HG03064 (cell line): ENCODE measurements around the gene TIMM10.

Source experiments
- ATAC-seq: cut with Tn5 transposase; IDR thresholded peaks from one replicate; pipeline ENCODE4 v1.9.1; 2021; ENCODE audit warnings: low read depth; ENCODE audit not compliant: unreplicated experiment

Gene TIMM10

DNA sequence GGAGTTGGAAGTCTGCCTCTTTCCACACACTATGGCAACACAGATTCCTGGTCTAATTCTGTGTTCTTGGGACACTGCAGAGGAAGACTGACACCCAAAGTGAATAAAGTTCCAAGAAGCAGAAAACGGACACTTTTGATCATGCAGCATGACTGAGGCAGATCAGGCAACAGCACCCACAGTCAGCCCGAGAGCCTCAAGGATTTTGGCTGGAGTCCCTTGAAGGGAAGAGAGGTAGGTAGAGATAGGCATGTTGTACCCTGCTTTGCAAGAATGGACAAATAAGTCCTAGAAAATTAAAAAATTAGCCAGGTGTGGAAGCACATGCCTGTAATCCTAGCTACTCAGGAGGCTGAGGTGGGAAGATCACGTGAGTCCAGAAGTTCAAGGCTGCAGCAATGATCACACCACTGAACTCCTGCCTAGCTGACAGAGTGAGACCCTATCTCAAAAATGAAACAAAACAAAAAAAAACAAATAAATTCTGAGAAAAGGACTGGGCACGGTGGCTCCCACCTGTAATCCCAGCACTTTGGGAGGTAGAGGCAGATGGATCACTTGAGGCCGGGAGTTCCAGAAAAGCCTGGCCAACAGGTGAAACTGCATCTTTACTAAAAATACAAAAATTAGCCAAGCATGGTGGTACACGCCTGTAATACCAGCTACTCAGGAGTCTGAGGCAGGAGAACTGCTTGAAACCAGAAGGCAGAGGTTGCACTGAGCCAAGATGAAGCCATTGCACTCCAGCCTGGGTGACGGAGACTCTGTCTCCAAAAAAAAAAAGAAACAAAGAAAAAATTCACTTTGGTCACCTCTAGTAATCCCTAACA lies 22.0 kb downstream of the TIMM10 start:
- ATAC-seq: no peak

DNA sequence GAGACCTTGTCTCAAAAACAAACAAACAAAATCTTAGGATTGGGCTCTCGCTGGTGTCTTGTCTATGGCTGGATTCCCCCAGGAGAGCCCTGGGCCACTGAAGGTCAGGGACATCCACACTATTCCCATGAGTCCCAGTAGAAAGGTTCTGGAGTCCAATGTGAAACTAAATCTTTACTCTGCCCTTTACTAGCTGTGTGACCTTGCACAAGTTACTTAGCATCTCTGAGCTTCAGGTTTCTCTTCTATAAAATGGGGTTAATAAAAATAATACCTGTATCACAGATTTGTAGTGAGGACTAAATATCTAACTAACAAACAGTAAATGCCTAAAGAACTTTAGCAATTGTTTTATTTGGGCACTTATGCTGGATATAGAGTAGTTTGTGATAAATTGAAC lies 24.0 kb downstream of the TIMM10 start:
- ATAC-seq: no peak

DNA sequence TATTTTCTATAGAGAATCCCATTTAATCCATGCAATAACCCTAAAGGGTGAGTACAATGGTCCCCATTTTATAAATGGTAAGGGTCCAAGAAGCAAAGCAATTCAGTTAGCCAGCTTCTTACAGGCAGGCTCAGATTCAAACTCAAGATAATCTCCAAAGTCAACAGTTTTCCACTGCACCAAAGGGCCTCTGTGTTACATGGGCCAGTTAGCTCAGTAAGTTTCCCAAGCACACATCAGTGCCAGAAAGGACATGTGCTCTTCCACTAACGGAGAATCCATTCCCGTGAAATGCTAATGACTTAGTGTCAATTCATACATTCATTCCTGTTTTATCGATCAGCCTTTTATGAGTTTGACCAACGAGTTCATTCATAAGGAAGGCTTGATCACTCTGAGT lies 26.0 kb downstream of the TIMM10 start:
- no peak for ATAC-seq

DNA sequence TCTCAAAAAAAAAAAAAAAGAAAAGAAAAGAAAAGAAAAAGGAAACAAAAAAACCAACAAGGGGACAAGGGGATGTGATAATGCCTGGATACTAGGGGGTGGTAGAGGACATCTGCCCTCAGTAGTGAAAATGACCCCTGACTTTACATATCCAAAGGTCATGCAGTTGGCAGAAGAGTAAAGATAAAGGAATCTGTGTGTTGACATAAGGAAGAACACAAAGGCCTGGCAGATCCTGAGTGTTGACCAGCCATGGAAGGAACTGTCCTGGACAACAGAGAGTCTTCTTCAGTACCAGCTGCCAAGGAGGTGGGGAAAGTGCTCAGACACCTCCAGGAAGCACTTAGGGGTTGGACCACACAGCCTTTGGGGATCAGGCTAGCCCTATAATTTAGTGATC lies 27.7 kb downstream of the TIMM10 start:
- ATAC-seq: no peak

DNA sequence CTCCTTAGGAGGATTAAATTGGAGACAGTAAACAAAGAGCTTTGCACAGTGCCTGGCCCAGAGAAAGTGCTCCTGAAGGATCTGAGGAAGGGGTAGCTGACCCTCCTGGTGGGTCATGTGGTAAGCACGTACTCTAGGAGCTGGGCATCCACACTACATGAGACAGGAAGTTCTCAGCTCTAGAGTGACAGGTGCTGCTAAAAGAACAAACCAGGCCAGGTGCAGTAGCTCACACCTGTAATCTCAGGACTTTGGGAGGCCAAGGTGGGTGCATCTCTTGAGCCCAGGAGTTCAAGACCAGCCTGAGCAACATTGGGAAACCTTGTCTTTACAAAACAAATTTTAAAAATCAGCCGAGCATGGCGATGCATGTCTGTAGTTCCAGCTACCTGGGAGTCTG lies 28.2 kb downstream of the TIMM10 start:
- no peak for ATAC-seq

DNA sequence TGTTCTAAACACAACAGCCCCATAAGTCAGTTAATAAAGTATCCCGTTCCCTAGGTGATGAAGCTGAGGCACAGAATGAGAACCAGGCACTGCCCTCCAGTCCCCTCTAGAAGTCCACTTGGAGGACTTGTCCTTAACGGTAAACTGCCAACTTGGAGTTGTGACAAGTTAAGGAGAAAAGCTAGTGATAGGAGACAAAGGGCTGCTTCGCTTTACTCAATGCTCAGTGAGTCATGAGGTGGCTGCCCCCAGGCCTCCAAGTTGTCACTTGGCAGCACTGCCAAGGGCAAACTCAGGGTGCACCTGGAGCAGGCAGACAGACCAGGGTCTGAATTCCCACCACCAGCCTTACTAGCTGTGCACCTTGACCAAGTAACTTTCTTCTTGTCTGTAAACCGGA lies 28.6 kb downstream of the TIMM10 start:
- ATAC-seq: no peak

DNA sequence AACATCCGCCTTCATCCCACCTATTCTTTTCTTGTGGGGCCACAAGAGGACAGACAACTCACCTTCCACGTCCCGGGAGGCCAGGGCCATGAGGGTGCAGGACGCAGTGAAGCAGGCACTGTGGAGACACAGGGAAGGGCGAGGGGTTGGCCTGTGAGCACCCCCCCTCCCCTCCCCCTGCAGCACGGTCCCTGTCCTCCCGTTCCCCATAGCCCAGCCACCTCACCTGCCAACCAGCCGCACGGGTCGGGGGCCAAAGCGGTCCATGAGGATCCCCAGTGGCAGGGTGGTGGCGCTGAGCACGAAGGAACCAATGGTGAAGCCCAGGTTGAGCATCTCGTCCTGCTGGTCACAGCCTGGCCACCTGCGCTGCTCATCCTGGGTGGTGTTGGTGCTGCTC lies 29.6 kb downstream of the TIMM10 start:
- no peak for ATAC-seq

DNA sequence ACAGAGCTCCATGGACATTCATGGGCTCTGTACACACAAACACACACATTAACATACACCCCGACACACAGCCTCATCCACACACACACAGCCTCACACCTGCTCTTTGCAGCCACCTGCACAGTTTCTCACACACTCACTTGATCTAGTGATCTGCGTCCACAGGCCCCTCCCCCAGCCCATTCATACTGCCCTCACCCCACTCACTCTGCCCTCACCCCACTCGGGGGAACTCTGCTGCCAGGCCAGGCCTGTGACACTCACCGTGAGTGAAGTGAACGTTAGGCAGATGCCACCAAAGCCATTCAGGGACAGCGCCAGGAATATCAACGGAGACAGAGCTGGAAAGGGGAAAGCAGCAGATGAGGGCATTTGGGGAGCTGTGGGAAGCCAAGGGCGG lies 30.0 kb downstream of the TIMM10 start:
- ATAC-seq: no peak

DNA sequence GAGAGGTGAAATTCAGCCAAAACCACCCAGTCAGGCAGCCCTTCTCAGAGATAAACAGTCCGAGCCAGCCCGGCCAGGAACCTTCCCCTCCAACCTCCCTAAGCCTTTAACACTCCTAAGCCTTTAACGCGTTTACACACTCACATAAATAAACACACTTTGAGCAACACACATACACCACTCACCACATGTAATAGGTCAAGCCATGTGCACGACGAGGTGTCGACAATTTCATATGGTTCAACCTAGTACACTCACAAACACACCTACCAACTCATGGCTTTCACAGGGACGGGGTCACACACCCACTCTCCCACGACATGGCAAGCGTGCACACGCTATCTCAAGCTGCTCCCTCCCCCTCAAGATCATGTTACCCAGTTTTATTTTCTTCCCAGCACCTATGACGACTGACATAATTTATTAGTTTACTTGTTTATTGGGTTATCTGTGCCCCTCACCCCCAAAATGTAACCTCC lies 30.5 kb downstream of the TIMM10 start:
- no peak for ATAC-seq

DNA sequence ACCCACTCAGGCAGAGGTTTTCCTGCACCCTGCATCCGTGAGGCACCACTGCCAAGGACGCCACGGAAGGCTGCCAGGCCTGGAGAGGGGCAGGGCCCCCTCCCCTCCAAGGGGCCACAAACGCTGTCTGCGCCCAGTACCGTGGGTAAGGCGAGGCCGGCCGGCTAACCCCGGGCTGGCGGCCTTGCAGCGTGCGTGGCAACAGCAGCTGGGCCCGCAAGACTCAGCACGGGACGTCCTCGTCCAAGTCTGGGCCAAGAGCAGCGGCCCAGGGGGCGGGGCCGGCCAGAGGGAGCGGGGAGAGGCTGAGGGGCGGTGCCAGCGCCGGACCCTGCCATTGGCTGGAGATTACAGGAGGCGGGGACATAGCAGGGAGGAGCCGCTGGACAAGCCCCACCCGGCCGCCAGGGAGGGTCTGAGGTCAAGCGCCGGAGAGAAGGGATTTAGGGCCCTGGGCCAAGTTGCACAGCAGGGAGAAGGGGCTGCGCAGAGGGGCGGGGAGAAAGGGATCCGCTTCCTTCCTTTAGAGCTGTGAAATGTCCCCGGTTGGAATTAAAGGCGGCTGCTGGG lies 31.1 kb downstream of the TIMM10 start:
- peak; percentile 97 for ATAC-seq

DNA sequence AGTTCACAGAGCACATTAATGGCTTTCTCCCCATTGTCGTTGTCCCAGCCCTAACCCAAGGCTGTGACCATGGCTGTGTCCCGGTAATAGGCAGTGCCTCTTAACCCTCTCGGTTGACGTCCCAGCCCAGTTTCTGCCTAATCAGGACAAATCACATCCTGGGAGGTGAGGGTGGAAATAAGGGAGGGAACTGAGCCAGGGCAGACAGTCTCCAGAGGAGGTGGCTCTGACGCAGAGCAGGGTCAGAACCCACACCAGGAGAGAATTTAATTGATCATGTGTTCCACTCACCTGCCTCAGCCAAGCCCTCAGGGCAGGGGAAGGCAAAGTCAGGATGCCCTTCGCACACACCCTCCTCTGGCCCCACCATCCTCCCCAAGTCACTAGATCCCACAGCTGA lies 32.0 kb downstream of the TIMM10 start:
- ATAC-seq: no peak

DNA sequence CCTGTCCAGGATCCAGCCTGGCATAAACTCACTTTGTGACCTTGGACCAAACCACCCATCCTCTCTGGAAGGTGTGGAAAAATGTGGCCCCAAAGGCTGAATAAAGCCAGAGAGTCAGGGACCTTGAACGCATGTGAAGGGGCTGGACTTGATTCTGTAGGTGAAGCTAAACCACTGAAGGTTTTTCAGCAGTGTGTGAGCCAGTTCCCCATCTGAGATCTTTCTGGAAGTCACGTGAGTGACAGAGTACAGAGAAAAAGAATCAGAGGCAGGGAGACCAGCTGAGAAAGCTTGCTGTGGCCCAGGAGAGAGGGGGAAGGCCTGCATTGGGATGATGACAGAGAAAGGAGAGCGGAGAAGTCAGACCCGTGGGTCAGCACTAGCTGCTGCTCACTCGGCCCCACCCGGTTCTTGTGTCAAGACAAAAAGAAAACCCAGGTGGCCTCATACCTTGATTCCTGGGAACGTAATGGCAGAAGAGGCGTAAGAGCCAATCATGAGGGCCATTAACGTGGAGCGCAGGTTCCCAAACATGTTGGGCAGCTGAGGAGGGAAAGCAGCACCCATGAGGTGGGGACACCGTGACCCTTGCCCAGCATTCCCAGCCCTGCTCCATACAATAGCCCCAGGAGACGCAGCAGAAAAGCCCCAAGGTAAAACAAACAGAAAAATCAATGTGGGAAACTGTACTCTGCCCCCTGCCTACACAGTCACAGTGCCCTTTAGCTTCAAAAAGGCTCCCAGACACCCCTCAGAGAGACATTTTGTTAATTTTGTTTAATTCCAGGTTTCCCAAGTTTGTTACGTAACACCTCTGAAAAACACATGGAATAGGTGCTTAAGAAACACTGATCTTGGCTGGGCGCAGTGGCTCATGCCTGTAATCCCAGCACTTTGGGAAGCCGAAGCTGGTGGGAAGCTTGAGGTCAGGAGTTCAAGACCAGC lies 33.0 kb downstream of the TIMM10 start:
- no peak for ATAC-seq

DNA sequence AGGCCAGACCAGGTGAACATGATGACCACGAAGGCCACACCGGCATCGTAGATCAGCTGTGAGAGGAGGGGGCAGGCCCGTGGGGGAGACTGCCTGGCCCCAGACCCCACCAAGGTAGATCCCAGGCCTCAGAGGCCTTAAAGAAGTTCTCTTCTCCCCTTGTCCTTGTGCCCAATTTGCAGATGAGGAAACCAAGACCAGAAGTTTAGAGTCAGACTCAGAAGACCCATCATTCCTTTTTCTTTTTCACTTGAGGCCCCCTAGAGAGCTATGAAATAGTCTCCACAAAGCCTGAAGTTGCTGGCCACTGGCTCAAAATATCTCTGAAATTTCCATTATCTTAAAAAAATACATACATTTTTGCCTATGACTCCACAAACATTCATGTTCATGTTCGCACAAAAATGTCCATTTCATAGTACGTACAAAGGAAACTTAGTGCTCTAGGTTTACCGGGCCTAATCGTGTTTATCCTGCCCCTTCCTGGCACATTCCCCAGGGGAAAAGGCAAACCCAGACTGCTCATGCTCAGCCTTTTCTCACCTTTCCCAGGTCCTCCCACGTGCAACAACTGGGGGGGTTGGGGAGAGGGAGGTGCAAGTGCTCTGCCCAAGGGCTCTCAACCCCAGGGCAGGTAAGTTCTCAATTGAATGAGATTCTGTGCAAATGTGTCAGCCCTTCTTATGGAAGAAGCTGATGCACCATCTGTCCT lies 34.3 kb downstream of the TIMM10 start:
- ATAC-seq: no peak

DNA sequence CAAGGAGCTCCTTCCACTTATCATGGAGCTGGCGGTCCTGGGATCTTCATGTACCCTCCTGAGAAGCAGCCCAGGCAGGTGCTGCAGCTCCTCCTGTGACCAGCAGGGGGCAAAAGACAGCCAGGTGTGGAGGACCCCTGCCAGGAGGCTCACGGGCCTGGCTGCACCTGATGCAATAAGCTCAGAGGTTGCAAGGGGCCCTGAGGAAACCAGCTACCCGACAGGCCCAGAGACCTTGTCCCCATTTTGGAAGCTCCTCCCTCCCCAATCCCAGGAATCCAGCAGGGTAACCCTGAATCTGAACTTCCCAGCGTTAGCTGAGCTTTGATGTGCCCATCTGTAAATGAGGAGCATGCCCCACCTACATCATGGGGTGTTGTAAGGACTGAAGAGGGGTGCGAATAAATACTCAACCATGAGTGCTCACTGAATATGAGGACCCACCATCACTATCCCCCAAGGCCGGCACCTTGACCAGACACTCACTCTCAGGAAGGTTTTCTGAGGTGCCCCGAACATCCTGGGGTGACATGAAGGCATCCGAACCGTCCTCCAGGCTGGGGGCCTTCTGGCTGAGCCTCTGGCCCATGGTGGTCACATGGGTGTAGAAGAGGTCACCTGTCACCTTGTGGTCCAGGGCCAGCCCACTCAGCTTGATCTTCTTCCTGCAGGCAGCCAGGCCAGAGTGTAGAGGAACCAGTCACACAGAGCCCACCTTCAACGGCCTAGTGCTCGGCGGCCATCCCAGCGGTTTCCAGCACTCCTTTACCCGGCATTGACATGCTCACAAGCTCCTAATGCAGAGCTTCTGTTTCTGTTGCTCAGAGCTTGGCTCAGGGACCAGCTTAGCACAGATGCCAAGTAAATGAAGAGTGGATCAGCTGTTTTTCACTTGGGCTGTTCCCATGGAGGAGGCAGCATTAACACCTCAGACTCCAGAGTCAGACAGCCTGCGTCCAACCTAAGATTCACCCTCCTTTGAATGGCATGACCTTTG lies 36.7 kb downstream of the TIMM10 start:
- peak; percentile 58 for ATAC-seq

DNA sequence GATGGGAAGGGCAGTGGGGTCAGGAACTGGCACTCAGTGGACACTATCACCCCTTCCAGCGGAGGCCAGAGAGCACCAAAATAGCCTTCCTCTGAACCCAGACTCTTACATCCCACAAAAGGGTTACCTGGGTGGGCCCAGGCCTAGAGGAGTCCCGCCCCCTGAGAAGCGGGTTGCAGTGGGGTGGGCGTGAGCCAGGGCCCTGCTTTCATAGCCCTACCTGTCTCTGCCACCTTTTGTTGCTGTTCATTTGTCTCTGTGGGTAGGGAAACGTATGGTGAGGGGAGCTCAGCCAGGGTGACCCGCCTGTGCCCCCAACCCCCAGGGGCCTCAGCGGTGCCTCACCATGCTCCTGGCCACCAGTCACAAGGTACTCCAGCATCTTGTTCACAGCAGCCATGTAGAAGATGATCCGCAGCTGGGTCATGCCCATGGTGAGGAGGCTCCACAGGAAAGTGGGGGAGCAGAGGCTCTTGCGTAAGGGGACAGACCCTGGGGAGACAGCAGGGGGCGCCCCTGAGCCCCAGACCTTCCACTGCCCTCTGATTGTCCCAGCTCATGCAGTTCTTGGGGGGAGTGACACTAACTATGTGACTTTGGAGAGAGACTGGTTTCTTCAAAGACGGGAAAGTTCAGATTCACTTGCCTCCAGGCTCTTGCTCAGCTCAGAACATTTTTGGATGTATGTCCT lies 39.0 kb downstream of the TIMM10 start:
- ATAC-seq: no peak

DNA sequence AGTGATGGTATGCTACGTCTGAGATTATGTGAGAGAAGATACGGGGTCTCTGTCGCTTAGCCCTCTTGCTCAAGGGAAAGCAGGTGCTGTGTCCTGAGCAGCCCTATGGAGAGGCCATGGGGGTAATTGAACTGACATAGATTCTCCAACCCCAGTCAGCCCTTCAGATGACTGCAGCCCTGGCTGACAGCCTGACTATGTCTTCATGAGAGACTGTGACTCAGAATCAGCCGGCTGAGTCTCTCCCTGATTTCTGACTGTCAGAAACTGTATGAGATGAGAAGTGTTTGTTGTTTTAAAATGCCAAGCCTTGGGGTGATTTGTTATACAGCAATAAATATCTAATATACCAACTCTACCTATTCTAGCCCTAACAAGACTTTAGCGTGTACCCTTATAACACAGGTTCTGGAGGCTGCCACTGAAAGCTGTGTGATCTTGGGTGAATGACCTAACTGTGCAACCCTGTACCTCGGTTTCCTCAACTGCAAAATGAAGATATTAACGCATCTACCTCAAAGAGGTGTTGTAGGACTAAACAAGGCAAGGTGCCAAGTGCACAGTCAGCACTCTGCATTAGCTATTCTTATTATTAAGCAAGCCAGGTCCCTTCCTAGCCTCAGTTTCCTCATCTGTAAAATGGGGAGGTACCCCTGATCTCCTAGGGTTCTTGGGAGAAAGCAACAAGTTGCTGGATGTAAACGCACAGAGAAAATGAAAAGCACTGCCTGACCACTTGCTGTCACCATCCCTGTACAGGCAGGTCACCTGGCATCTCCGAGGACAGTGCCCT lies 39.9 kb downstream of the TIMM10 start:
- ATAC-seq: no peak

DNA sequence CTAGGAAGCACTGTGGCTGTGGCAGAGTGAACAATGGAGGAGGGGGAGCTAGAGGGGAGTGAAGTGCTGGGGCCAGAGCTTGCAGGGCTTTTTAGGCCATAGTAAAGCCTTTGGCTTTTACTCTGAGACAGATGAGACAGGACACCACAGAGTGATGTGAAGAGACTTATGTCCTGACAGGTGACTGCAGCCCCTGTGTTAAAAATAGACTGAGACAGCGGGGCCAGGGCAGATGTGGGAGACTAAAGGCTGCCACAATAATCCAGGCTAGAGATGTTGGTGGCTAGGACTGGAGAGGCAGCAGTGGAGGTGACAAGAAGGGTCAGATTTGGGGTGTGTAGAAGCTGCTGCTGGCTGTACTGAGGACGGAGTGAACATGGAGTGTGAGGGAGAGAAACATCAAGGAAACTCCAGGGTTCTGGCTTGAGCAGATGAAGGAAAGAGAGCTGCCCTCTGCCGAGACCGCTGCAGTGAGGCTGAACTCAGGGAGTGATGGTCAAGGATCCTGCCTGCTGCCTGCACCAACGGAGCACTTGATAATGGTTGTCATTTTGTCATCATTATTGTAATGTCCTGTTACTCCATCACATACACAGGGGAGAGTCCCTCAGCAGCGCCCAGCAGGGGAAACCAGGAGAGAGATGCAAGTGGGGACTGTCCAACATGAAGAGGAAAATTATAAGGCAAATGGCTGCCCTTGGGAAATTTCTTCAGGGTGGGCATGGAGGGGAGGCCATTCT lies 42.5 kb downstream of the TIMM10 start:
- ATAC-seq: no peak
